GM12878 (cell line): Measurements from ENCODE around the gene KCNAB2. TPM values are rescaled to one million over a fixed set of nuclear protein-coding genes. Genes with fewer than 3 reads are reported as not detected.

Experiments
- ATAC-seq: fragments of 200-7000 bp; cut with Tn5 transposase; 3 replicates; pipeline ENCODE4 v1.9.1; 2020; ENCODE audit warnings: mild to moderate bottlenecking, moderate library complexity
- BruUV-seq: library from RNA; stranded (reverse); fragments of 400-500 nt; replicated peaks from 2 replicates; lab custom pipeline; 2021; lab: Mats Ljungman, UMichigan
- CTCF ChIA-PET: fragments of 300-600 bp; sonication (Branson Sonifier 250); formaldehyde crosslinking; extraction: SDS; loops from one replicate; lab custom pipeline; 2021; ENCODE audit warnings: inconsistent platforms; lab: Yijun Ruan, JAX
- POLR2A ChIA-PET: fragments of 350-600 bp; formaldehyde crosslinking; extraction: SDS; loops from one replicate; lab custom pipeline; 2021; ENCODE audit warnings: inconsistent platforms; lab: Charles Lee
- RAD21 ChIA-PET: fragments of 300-600 bp; sonication (Branson Sonifier 250); formaldehyde crosslinking; loops from one replicate; lab custom pipeline; 2023; ENCODE audit warnings: antibody characterized with exemption; ENCODE audit not compliant: unreplicated experiment; lab: Charles Lee
- SMC1A ChIA-PET: fragments of 300-600 bp; sonication (Branson Sonifier 250); formaldehyde crosslinking; loops from one replicate; lab custom pipeline; 2023; ENCODE audit not compliant: unreplicated experiment, uncharacterized antibody; lab: Charles Lee
- DNase-seq: peaks from one replicate; pipeline ENCODE4 v3.0.0-alpha.2; 2011; ENCODE audit warnings: low read depth, low spot score
- FAIRE-seq: peaks from 3 replicates; lab custom pipeline; 2011; peaks lifted over from hg19 to GRCh38; lab: Jason Lieb, UNC
- H2AFZ ChIP-seq: 2 replicates; pipeline ENCODE4 v1.6.0; 2011; ENCODE audit warnings: low read depth, low read length, control low read depth; ENCODE audit not compliant: control insufficient read depth
- H3K27ac ChIP-seq: 2 replicates; pipeline ENCODE4 v1.5.1; 2011; ENCODE audit warnings: control low read depth; ENCODE audit not compliant: control insufficient read depth, insufficient read depth
- H3K27me3 ChIP-seq, 2 experiments: replicated peaks in 1 of 2; 2 replicates each; pipeline versions ENCODE4 v1.6.0 to v1.6.1; 2011; ENCODE audit warnings: low read length in 1 of 2; ENCODE audit not compliant: control insufficient read depth in 2 of 2, insufficient read depth in 2 of 2
- H3K36me3 ChIP-seq, 2 experiments: 2 replicates each; pipeline ENCODE4 v1.5.1; 2011; ENCODE audit warnings: low read length in 1 of 2; ENCODE audit not compliant: control insufficient read depth in 2 of 2, insufficient read depth in 2 of 2
- H3K4me1 ChIP-seq: 2 replicates; pipeline ENCODE4 v1.6.1; 2011; ENCODE audit warnings: mild to moderate bottlenecking, low read length, moderate library complexity, mixed read lengths; ENCODE audit not compliant: control insufficient read depth, insufficient read depth
- H3K4me2 ChIP-seq: 2 replicates; pipeline ENCODE4 v1.6.0; 2011; ENCODE audit warnings: control low read depth; ENCODE audit not compliant: control insufficient read depth, insufficient read depth
- H3K4me3 ChIP-seq: fragments of 200-600 bp; sonication (generic); 2 replicates; pipeline ENCODE4 v1.5.1; 2016
- H3K79me2 ChIP-seq: 2 replicates; pipeline ENCODE4 v1.6.0; 2011; ENCODE audit warnings: low read length; ENCODE audit not compliant: control insufficient read depth, insufficient read depth
- H3K9ac ChIP-seq: 2 replicates; pipeline ENCODE4 v1.8.0; 2011; ENCODE audit warnings: low read length, control low read depth, mixed read lengths; ENCODE audit not compliant: control insufficient read depth, insufficient read depth
- H3K9me3 ChIP-seq: replicated peaks from 3 replicates; pipeline ENCODE4 v1.5.1; 2011; ENCODE audit warnings: mild to moderate bottlenecking, low read length; ENCODE audit not compliant: control insufficient read depth, insufficient read depth
- H4K20me1 ChIP-seq: 2 replicates; pipeline ENCODE4 v1.6.0; 2011; ENCODE audit not compliant: control insufficient read depth, insufficient read depth
- CEBPB ChIP-seq, 2 experiments: fragments of 150-350 bp in 1 of 2; IDR thresholded peaks; 2 replicates each; pipeline ENCODE4 v1.6.1; 2012 to 2014; ENCODE audit warnings: low read depth in 2 of 2, low read length in 2 of 2, borderline replicate concordance in 1 of 2, inconsistent platforms in 1 of 2
- HDGF ChIP-seq: fragments of 450-650 bp; IDR thresholded peaks from 2 replicates; pipeline ENCODE4 v1.6.1; 2016; ENCODE audit warnings: antibody characterized with exemption
- RFX5 ChIP-seq: IDR thresholded peaks from 2 replicates; pipeline ENCODE4 v1.6.1; 2011; ENCODE audit warnings: low read depth, low read length, improper control_type of control experiment
- WGBS: methylation state at CpG from one replicate; pipeline ENCODE4 v1.1.6; 2016; ENCODE audit warnings: low lambda C conversion rate; ENCODE audit not compliant: insufficient replicate concordance, insufficient coverage; ENCODE audit errors: missing lambda C conversion rate; 5-methylcytosine and 5-hydroxymethylcytosine counted together
- in situ Hi-C: fragments of 300-500 bp; cut with MboI; formaldehyde crosslinking; loops from 9 replicates; pipeline ENCODE4 v1.14.3; 2018; ENCODE audit warnings: mixed read lengths
- intact Hi-C: fragments of 100-400 bp; cut with micrococcal nuclease; formaldehyde crosslinking; loops from one replicate; pipeline ENCODE4 v1.14.2; 2022; ENCODE audit not compliant: unreplicated experiment
- polyA plus RNA-seq, 11 experiments: library from polyadenylated mRNA; depleted of rRNA in 4 of 11; unstranded in 6 of 11; stranded (reverse) in 5 of 11; fragments of >200 nt; fragmentation: Nextera tagmentation in 4 of 11; fragmentation: Illumina TruSeq in 1 of 11; extraction: Ambion mirVana in 4 of 11; extraction: Trizol in 1 of 11; gene quantifications; 1 replicate in 1 of 11; 2 replicates in 10 of 11; pipeline versions ENCODE4 v1.2.1 to v1.2.3, GENCODE V29; 2011 to 2016; ENCODE audit warnings: inconsistent platforms in 2 of 11, missing spikeins in 2 of 11, low read depth in 1 of 11
- total RNA-seq, 4 experiments: library from RNA; depleted of rRNA in 3 of 4; stranded (reverse); fragments of >200 nt in 3 of 4; fragmentation: Illumina TruSeq in 1 of 4; extraction: Trizol in 1 of 4; gene quantifications; 2 replicates each; pipeline versions ENCODE4 v1.2.1 to v1.2.3, GENCODE V29; 2013 to 2021
- TF ChIP-seq, protein P1 (sequence below): IDR thresholded peaks from 2 replicates; pipeline ENCODE4 v1.6.1; 2012; ENCODE audit warnings: low read depth, low read length, improper control_type of control experiment
- TF ChIP-seq, protein P2 (sequence below): IDR thresholded peaks from 2 replicates; pipeline ENCODE4 v1.6.1; 2012; ENCODE audit warnings: low read depth, low read length, improper control_type of control experiment
- TF ChIP-seq, protein P3 (sequence below): fragments of 450-650 bp; IDR thresholded peaks from 2 replicates; pipeline ENCODE4 v1.6.1; 2017; ENCODE audit warnings: borderline replicate concordance
- TF ChIP-seq, protein P4 (sequence below): IDR thresholded peaks from 2 replicates; pipeline ENCODE4 v1.6.1; 2012; ENCODE audit warnings: low read depth, low read length, improper control_type of control experiment

KCNAB2 gene
- total and polyA plus RNA-seq, 10 of the 15 experiments (the other 5 are each of a cell fraction or from before 2014, with no cell fraction given), result 2.9 to 123 (median 62.4) TPM

DNA sequence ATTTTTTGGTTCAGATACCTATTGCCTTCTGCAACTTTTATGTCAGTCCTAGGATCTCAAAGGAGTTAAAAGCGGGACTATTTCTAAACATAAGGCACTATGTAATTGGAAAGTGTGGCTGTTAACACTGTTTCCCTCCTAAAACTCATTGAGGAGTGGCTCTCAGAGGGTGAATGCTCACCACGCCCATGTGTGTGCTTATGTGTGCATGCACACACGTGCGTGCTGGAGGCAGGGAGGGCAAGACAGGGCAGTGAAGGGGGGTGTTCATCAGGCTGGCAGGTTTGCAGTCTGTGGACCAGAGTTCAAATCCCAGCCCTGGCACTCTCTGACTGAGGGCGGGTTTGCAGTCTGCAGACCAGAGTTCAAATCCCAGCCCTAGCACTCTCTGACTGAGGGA lies 22.4 kb downstream of the KCNAB2 start (continued):
- TF ChIP-seq, protein P1, sequence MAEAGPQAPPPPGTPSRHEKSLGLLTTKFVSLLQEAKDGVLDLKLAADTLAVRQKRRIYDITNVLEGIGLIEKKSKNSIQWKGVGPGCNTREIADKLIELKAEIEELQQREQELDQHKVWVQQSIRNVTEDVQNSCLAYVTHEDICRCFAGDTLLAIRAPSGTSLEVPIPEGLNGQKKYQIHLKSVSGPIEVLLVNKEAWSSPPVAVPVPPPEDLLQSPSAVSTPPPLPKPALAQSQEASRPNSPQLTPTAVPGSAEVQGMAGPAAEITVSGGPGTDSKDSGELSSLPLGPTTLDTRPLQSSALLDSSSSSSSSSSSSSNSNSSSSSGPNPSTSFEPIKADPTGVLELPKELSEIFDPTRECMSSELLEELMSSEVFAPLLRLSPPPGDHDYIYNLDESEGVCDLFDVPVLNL, result no peak
- TF ChIP-seq HDGF (no peak), CEBPB (IDR thresholded peaks at IDR 0.05; ENCODE audit: borderline replicate concordance in 1 of 2, low read depth in 2 of 2, low read length in 2 of 2) (no peak), RFX5 (no peak)
- TF ChIP-seq, protein P2, sequence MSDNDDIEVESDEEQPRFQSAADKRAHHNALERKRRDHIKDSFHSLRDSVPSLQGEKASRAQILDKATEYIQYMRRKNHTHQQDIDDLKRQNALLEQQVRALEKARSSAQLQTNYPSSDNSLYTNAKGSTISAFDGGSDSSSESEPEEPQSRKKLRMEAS, result no peak
- TF ChIP-seq, protein P3, sequence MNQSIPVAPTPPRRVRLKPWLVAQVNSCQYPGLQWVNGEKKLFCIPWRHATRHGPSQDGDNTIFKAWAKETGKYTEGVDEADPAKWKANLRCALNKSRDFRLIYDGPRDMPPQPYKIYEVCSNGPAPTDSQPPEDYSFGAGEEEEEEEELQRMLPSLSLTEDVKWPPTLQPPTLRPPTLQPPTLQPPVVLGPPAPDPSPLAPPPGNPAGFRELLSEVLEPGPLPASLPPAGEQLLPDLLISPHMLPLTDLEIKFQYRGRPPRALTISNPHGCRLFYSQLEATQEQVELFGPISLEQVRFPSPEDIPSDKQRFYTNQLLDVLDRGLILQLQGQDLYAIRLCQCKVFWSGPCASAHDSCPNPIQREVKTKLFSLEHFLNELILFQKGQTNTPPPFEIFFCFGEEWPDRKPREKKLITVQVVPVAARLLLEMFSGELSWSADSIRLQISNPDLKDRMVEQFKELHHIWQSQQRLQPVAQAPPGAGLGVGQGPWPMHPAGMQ, result no peak
- TF ChIP-seq, all 136 proteins: peak for 0

DNA sequence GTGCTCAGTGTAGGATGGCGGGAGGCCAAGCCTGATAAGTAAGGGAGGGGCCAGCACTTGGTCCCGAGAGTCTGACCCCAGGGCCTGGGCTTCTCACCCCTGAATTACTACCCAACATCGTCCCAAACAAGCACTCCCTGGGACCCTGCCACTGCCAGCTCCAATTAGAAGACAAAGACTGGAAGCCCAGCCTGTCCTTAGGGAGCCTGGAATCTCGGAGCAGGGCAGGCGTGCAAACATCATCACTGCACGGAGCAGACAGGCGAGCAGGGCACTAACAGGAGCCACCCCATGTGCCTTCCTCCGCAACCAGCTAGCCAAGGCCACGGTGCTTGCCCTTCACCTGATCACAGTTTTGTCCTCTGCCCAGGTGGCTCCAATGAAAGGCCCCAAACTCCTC lies 23.2 kb downstream of the KCNAB2 start:
- intact Hi-C loops (no loop called here), in situ Hi-C loops (no loop called here)
- H2AFZ ChIP-seq, result no peak overlapping the region
- FAIRE-seq (no peak), DNase-seq (no peak), ATAC-seq (no peak)
- H3K27me3 ChIP-seq, result no peaks in the 10 kb centered on the region
- no TSS peak for BruUV-seq
- TF ChIP-seq, protein P4, sequence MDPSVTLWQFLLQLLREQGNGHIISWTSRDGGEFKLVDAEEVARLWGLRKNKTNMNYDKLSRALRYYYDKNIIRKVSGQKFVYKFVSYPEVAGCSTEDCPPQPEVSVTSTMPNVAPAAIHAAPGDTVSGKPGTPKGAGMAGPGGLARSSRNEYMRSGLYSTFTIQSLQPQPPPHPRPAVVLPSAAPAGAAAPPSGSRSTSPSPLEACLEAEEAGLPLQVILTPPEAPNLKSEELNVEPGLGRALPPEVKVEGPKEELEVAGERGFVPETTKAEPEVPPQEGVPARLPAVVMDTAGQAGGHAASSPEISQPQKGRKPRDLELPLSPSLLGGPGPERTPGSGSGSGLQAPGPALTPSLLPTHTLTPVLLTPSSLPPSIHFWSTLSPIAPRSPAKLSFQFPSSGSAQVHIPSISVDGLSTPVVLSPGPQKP, result no peak
- H3K27ac ChIP-seq, result no peak overlapping the region
- no peaks in the 10 kb centered on the region for H3K4me1 ChIP-seq
- CTCF ChIA-PET, result no interaction called here
- no peaks in the 10 kb centered on the region for H3K9me3 ChIP-seq
- 92% methylated on average over 9 of the region's 9 CpGs for whole genome bisulfite sequencing
- peaks cover 4 to 10% of the 10 kb centered on the region in 2 experiments for H3K36me3 ChIP-seq
- SMC1A ChIA-PET, result no interaction called here
- no peaks in the 10 kb centered on the region for H3K79me2 ChIP-seq
- H3K4me3 ChIP-seq, result no peak overlapping the region
- POLR2A ChIA-PET, result no interaction called here
- RAD21 ChIA-PET, result no interaction called here
- no peak overlapping the region for H3K4me2 ChIP-seq
- peaks cover 4% of the 10 kb centered on the region for H4K20me1 ChIP-seq
- H3K9ac ChIP-seq, result no peak overlapping the region
